Keratinocyte (primary cell): ENCODE data around the gene ASTN1. TPM values are rescaled to one million over a fixed set of nuclear protein-coding genes. Genes with fewer than 3 reads are reported as not detected.

Experiments used
- DNase-seq: peaks from one replicate; pipeline ENCODE4 v3.0.0-alpha.2; 2011; ENCODE audit warnings: low read depth, missing footprints, low spot score
- FAIRE-seq: peaks from 2 replicates; lab custom pipeline; 2011; peaks lifted over from hg19 to GRCh38; lab: Jason Lieb, UNC
- H2AFZ ChIP-seq: 2 replicates; pipeline ENCODE4 v1.6.0; 2012; ENCODE audit warnings: low read length, control low read depth, inconsistent platforms; ENCODE audit not compliant: control insufficient read depth
- H3K27ac ChIP-seq: 2 replicates; pipeline ENCODE4 v1.5.1; 2011; ENCODE audit warnings: low read length; ENCODE audit not compliant: control insufficient read depth, insufficient read depth
- H3K27me3 ChIP-seq: 3 replicates; pipeline ENCODE4 v1.6.0; 2011; ENCODE audit warnings: low read length; ENCODE audit not compliant: control insufficient read depth, insufficient read depth; ENCODE audit errors: extremely low read depth
- H3K36me3 ChIP-seq, 2 experiments: 2 replicates in 1 of 2; 3 replicates in 1 of 2; pipeline ENCODE4 v1.5.1; 2011; ENCODE audit warnings: low read length in 2 of 2, mild to moderate bottlenecking in 1 of 2; ENCODE audit not compliant: control insufficient read depth in 2 of 2, insufficient read depth in 2 of 2; ENCODE audit errors: extremely low read depth in 1 of 2
- H3K4me1 ChIP-seq: 3 replicates; pipeline ENCODE4 v1.5.1; 2011; ENCODE audit warnings: low read length; ENCODE audit not compliant: control insufficient read depth, insufficient read depth; ENCODE audit errors: extremely low read depth
- H3K4me2 ChIP-seq: 3 replicates; pipeline ENCODE4 v1.6.0; 2011; ENCODE audit warnings: low read depth, low read length; ENCODE audit not compliant: control insufficient read depth, insufficient read depth; ENCODE audit errors: extremely low read depth
- H3K4me3 ChIP-seq, 3 experiments: fragments of 200-600 bp in 1 of 3; sonication (generic) in 1 of 3; 2 replicates in 2 of 3; 3 replicates in 1 of 3; pipeline ENCODE4 v1.5.1; 2011 to 2016; ENCODE audit warnings: low read length in 3 of 3, mild to moderate bottlenecking in 3 of 3, control low read depth in 2 of 3, inconsistent platforms in 1 of 3, low read depth in 1 of 3, mixed read lengths in 1 of 3, mixed run types in 1 of 3, moderate library complexity in 1 of 3; ENCODE audit not compliant: control insufficient read depth in 2 of 3, insufficient read depth in 2 of 3; ENCODE audit errors: extremely low read depth in 1 of 3
- H3K79me2 ChIP-seq: 2 replicates; pipeline ENCODE4 v1.6.0; 2012; ENCODE audit warnings: low read length; ENCODE audit not compliant: control insufficient read depth, insufficient read depth
- H3K9ac ChIP-seq: 3 replicates; pipeline ENCODE4 v1.6.0; 2011; ENCODE audit warnings: low read length; ENCODE audit not compliant: control insufficient read depth, insufficient read depth; ENCODE audit errors: extremely low read depth
- H3K9me1 ChIP-seq: 3 replicates; pipeline ENCODE4 v1.6.0; 2011; ENCODE audit warnings: low read length; ENCODE audit not compliant: control insufficient read depth, insufficient read depth; ENCODE audit errors: extremely low read depth
- H3K9me3 ChIP-seq: 2 replicates; pipeline ENCODE4 v1.5.1; 2012; ENCODE audit warnings: low read depth, low read length; ENCODE audit not compliant: control insufficient read depth
- H4K20me1 ChIP-seq: 3 replicates; pipeline ENCODE4 v1.6.0; 2011; ENCODE audit warnings: low read length; ENCODE audit not compliant: control insufficient read depth, insufficient read depth; ENCODE audit errors: extremely low read depth
- EZH2 ChIP-seq: IDR thresholded peaks from one replicate; pipeline ENCODE4 v1.6.1; 2012; ENCODE audit warnings: inconsistent platforms, mild to moderate bottlenecking, low read length, moderate library complexity
- dilution Hi-C: fragments of 300-500 bp; cut with MboI; formaldehyde crosslinking; loops from one replicate; pipeline ENCODE4 v1.7.0; 2020; ENCODE audit warnings: low sequenced_read_pairs; ENCODE audit not compliant: extremely low pct_ligation_motif_present
- polyA plus RNA-seq, 5 experiments: library from polyadenylated mRNA; depleted of rRNA in 3 of 5; stranded (reverse) in 3 of 5; stranded (forward) in 1 of 5; unstranded in 1 of 5; fragments of >200 nt; gene quantifications; 1 replicate in 1 of 5; 2 replicates in 3 of 5; 3 replicates in 1 of 5; pipeline versions ENCODE4 v1.2.1 to v1.2.3, GENCODE V29; 2011 to 2012; ENCODE audit warnings: missing spikeins in 2 of 5, low read depth in 1 of 5, low replicate concordance in 1 of 5
- TF ChIP-seq, protein P1 (sequence below), 3 experiments: IDR thresholded peaks in 1 of 3; conservative IDR thresholded peaks in 1 of 3; optimal IDR thresholded peaks in 1 of 3; 2 replicates in 2 of 3; 3 replicates in 1 of 3; pipeline versions ENCODE3 to v1.5.1; 2011; ENCODE audit warnings: low read length in 3 of 3, mild to moderate bottlenecking in 3 of 3, moderate library complexity in 2 of 3, control low read depth in 1 of 3, inconsistent platforms in 1 of 3; ENCODE audit not compliant: insufficient read depth in 2 of 3; ENCODE audit errors: extremely low read depth in 1 of 3

Gene ASTN1
- polyA plus RNA-seq, 1 donor (not counting 4 experiments of a cell fraction or from before 2014, with no cell fraction given), result 0.08 TPM

DNA sequence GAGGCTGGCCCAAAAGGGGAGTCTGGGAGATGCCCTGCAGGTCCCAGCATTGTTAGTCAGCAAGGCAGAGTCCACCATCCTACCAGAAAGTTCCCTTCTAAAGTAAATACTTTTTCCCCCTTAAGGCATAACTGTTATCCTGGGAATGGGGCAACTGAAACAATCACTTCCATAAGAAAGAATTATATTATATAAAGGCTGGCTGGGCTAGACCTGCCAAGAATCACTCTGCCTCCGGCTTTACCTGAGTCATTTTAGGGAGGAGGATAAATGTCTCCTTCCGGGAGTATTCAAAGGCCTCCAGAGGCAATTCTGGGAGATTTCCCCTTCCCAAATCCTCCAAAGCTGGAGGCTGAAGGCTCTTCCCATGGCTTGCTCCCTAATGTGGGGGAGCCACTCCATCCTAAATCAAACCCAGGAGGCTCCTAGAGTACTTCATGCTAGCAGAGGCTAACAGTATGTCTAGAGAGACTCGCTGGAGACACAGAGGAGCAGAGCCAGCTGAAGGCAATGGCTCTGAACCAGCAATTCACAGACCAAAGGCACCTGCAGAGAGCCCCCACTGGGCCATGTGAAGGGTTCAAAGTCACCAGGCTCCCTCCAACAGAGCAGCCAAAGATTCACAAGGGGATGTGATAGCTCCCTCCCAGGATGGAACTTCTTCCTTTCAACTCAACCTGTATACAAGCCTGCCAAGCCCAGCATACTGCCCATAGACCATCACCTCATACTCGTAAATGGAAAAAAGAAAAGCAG is 116.0 kb downstream of the ASTN1 start:
- no peak overlapping the region for H3K4me3 ChIP-seq
- H3K79me2 ChIP-seq, result no peaks in the 10 kb centered on the region
- H2AFZ ChIP-seq, result no peak overlapping the region
- no peak overlapping the region for H3K9ac ChIP-seq
- no peak for TF ChIP-seq EZH2
- H3K4me1 ChIP-seq, result peaks cover 5% of the 10 kb centered on the region
- no peak overlapping the region for H3K27ac ChIP-seq
- H3K9me1 ChIP-seq, result no peaks in the 10 kb centered on the region
- H3K27me3 ChIP-seq, result no peaks in the 10 kb centered on the region
- no peak overlapping the region for H3K4me2 ChIP-seq
- FAIRE-seq (peak; percentile 32), DNase-seq (no peak)
- H4K20me1 ChIP-seq, result no peaks in the 10 kb centered on the region
- H3K9me3 ChIP-seq, result no peaks in the 10 kb centered on the region
- H3K36me3 ChIP-seq, result no peaks in the 10 kb centered on the region
- dilution Hi-C loops, result no loop called here

DNA sequence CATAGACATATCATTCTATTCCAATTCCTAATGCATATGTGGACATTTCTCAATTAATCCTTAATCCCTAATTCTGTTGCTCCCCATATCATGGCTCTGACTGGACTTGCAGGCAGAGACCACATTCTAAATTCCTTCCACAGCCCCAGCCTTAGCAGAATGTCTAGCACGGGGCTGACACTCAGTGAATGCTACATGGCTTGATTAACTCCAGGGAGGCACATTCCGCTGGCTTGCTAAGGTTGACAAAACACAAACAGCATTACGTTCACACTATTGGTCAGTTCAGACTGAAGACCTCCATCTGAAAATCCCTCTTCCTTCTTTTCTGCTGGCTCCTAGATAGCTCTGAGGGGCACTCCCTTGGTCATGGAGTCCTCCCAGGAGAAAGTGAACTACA is 119.4 kb downstream of the ASTN1 start:
- dilution Hi-C loops, result no loop called here
- no peak for DNase-seq
- Histone ChIP-seq H3K4me1 (peaks cover 5% of the 10 kb centered on the region), H2AFZ (no peak overlapping the region), H4K20me1 (no peaks in the 10 kb centered on the region), H3K27me3 (no peaks in the 10 kb centered on the region), H3K4me2 (no peak overlapping the region), H3K27ac (no peak overlapping the region), H3K9me3 (no peaks in the 10 kb centered on the region), H3K79me2 (no peaks in the 10 kb centered on the region), H3K36me3 (no peaks in the 10 kb centered on the region), H3K9ac (no peak overlapping the region), H3K9me1 (no peaks in the 10 kb centered on the region), H3K4me3 (no peak overlapping the region)
- no peak for TF ChIP-seq EZH2
- TF ChIP-seq, protein P1, sequence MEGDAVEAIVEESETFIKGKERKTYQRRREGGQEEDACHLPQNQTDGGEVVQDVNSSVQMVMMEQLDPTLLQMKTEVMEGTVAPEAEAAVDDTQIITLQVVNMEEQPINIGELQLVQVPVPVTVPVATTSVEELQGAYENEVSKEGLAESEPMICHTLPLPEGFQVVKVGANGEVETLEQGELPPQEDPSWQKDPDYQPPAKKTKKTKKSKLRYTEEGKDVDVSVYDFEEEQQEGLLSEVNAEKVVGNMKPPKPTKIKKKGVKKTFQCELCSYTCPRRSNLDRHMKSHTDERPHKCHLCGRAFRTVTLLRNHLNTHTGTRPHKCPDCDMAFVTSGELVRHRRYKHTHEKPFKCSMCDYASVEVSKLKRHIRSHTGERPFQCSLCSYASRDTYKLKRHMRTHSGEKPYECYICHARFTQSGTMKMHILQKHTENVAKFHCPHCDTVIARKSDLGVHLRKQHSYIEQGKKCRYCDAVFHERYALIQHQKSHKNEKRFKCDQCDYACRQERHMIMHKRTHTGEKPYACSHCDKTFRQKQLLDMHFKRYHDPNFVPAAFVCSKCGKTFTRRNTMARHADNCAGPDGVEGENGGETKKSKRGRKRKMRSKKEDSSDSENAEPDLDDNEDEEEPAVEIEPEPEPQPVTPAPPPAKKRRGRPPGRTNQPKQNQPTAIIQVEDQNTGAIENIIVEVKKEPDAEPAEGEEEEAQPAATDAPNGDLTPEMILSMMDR (optimal IDR thresholded peaks at IDR 0.05 in 1 of 3, IDR thresholded peaks at IDR 0.05 in 1 of 3, conservative IDR thresholded peaks at IDR 0.05 in 1 of 3; ENCODE audit: extremely low read depth in 1 of 3, insufficient read depth in 2 of 3, low read length in 3 of 3), result no peak
- no peak for FAIRE-seq

DNA sequence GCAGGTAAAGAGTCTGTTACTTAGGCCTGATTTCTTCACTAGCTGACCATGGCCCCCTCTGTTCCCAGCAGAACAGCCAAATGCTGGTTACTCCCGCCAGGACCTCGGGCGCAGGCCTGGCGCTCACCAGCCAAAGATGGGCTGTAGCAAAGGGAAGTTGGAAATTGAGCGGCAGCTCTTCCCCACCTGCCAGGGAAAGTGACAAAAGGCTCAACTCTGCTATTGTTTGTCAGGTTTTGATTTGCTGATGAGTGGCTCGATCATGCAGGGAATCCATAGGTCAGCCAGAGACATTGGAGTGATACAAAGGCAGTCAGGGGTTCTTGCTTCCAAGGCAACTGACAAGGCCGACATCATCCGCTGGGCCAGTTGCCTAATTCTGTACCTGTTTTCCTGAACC is 120.1 kb downstream of the ASTN1 start:
- no peaks in the 10 kb centered on the region for H3K9me1 ChIP-seq
- no peak overlapping the region for H3K27ac ChIP-seq
- H2AFZ ChIP-seq, result no peak overlapping the region
- no peak overlapping the region for H3K9ac ChIP-seq
- H3K36me3 ChIP-seq, result no peaks in the 10 kb centered on the region
- H3K9me3 ChIP-seq, result no peaks in the 10 kb centered on the region
- peaks cover 5% of the 10 kb centered on the region for H3K4me1 ChIP-seq
- DNase-seq (no peak), FAIRE-seq (no peak)
- H3K27me3 ChIP-seq, result no peaks in the 10 kb centered on the region
- no peaks in the 10 kb centered on the region for H3K79me2 ChIP-seq
- no peak for TF ChIP-seq EZH2
- TF ChIP-seq, protein P1 (optimal IDR thresholded peaks at IDR 0.05 in 1 of 3, IDR thresholded peaks at IDR 0.05 in 1 of 3, conservative IDR thresholded peaks at IDR 0.05 in 1 of 3; ENCODE audit: extremely low read depth in 1 of 3, insufficient read depth in 2 of 3, low read length in 3 of 3), result no peak
- H4K20me1 ChIP-seq, result no peaks in the 10 kb centered on the region
- H3K4me3 ChIP-seq, result no peak overlapping the region
- no peak overlapping the region for H3K4me2 ChIP-seq
- dilution Hi-C loops, result no loop called here
